GM12872 (cell line): ENCODE results near the gene FBXL2.
A peak's percentile ranks its signal among the peaks of the same experiment; 100 is the strongest.

Experiments used
- TF ChIP-seq, protein P1 (sequence below): IDR thresholded peaks from 3 replicates; pipeline ENCODE4 v1.5.1; 2011; ENCODE audit warnings: low read depth, mild to moderate bottlenecking, low read length, moderate library complexity; ENCODE audit not compliant: insufficient read depth

Gene FBXL2

DNA sequence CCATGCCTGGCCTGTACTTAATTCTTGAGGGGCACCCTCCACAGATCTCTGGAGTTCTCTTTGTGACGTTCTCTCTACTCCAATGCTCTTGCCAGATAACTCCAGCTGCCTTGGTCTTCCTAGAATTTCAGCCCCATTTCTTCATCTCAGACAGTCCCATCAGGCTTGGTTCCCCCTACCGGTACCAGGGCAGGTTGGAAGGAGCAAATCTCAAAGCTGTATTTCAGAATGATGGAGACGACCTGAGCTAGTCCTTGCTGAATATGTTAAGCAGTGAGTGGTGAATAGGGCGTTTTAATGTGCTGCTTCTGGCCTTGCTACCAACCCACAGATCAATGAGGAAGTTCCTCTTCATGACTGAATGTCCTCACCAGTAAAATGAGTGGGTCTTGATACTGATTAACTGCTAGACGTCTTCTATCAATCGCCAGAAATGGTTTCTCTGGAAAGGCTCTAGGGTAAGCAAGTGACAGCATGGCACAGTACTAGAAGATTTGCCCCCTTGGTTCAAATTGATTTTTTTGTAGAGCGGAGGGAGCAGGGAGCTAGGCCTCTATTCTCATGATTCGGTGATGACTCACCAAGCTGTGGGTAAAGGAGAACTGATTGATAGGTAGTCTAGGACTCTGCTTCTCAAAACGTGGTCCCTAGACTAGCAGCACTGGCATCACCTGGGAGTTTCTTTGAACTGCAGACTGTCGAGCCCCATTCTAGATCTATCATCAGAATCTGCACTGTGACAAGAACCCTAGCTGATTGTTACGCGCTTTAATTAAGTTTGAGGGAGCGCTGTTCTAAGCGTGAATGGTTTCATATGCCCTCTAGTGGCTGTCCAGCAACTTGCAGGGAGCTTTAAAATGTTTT, 95.2 kb downstream of the FBXL2 start:
- TF ChIP-seq, protein P1, sequence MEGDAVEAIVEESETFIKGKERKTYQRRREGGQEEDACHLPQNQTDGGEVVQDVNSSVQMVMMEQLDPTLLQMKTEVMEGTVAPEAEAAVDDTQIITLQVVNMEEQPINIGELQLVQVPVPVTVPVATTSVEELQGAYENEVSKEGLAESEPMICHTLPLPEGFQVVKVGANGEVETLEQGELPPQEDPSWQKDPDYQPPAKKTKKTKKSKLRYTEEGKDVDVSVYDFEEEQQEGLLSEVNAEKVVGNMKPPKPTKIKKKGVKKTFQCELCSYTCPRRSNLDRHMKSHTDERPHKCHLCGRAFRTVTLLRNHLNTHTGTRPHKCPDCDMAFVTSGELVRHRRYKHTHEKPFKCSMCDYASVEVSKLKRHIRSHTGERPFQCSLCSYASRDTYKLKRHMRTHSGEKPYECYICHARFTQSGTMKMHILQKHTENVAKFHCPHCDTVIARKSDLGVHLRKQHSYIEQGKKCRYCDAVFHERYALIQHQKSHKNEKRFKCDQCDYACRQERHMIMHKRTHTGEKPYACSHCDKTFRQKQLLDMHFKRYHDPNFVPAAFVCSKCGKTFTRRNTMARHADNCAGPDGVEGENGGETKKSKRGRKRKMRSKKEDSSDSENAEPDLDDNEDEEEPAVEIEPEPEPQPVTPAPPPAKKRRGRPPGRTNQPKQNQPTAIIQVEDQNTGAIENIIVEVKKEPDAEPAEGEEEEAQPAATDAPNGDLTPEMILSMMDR = peak; percentile 89

GRCh38 chr3:33373082-33373437, 95.8 kb downstream of the FBXL2 start:
- TF ChIP-seq, protein P1 = no peak

DNA sequence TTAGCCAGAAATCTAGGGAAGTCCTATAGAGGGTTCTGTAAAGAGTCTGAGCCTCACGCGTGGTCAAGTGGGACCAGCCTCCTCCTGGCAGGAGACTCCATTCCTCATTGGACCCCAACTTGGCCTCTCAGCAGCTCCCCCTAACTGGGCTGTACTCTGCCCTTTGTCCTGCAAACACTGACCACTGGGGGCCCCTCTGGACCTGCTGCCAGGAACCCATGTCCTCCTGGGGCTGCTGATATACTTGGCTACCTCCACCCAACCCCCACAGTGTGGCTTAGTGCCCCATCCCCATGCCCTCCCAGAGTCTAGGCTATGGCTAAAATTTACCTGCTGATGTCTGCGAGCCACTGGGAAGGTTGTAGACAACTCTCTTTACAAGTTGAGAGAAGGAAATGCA, 100.2 kb downstream of the FBXL2 start:
- TF ChIP-seq, protein P1 = 0 out of 3 replicates have a peak, but pooled peaks have one; percentile 5

- TF ChIP-seq, protein P1 = no peak
Observed at GRCh38 chr3:33377931-33378330, 100.7 kb downstream of the FBXL2 start.

GRCh38 chr3:33380653-33381052, 103.4 kb downstream of the FBXL2 start:
- TF ChIP-seq, protein P1 = no peak

GRCh38 chr3:33383951-33384350, 106.7 kb downstream of the FBXL2 start:
- TF ChIP-seq, protein P1 = no peak

- TF ChIP-seq, protein P1 = no peak
Observed at GRCh38 chr3:33385423-33385822, 108.2 kb downstream of the FBXL2 start.
